ENCODE results near the gene SC5D.

DNA sequence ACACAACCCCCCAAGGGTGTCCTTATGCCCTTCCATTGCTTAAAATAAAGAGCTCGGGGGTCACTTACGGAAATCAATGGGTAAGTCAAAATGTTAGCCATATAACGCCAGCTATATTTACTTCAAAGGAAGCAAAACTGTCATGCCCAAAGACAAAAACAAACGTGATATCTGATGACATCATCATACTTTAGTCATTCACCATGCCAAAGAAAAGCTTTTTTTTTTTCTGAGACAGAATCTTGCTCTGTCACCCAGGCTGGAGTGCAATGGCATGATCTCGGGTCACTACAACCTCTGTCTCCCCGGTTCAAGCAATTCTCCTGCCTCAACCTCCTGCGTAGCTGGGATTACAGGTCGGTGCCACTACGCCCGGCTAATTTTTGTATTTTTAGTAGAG, 47.7 kb upstream of the SC5D start:
- TF ChIP-seq POLR2A (IDR thresholded peaks at IDR 0.05; ENCODE audit: low read depth, low read length) (no peak), SPI1 (IDR thresholded peaks at IDR 0.05; ENCODE audit: low read depth, low read length) (no peak), TAF1 (IDR thresholded peaks at IDR 0.05; ENCODE audit: low read depth, low read length) (no peak)

Measured in GM12891 (cell line).